GM19463 (cell line): ENCODE results near the gene EYA2.
"Not testable (repeated sequence)": the region's sequence is repeated elsewhere in the genome, so short reads cannot be mapped to it uniquely, and the experiment has no call there.

ENCODE experiments used
- ATAC-seq: cut with Tn5 transposase; IDR thresholded peaks from one replicate; pipeline ENCODE4 v1.9.1; 2021; ENCODE audit warnings: mild to moderate bottlenecking, moderate library complexity; ENCODE audit not compliant: unreplicated experiment

Gene EYA2

DNA sequence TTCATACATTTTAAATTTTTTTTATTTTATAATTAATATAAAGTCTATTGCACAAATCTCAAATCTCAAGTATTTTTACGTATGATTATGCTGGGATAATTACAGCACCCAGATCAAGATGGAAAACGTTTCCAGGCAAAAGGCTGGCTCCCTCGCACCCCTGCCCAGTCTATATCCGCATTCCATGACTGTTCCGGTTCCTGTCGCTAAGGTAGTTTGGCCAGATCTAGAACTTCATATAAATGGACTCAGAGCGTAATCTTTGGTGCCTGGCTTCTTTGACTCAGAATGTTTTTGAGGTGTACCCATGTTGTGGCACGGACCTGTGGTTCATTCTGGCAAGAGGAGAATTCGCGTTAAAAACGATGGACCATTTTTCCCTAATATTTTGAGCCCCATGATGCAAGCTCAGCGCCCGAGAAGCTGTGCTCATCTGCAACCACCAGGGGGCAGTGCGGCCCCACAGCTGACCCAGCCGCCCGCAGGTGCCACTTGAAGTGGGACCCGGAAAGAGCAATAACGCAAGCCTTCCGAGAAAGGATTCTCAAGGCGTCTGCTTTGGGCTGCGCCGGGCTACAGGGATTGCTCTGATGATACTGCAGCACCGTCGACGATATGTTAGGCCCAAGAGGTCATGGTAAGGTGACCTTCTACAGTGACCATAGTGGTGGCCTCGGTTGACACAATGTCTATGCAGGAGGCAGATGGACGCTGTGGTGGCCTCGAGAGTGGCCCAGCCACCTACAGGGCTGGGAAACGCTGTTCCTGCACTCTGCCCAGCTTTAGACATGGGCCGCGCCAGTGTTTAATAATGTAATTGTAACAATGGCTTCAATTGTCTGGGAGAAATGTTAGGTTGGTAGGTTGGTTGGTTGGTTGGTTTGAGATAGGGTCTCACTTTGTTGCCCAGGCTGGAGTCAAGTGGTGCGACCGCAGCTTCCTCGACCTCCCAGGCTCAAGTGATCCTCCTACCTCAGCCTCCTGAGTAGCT lies 301.7 kb downstream of the EYA2 start:
- no peak for ATAC-seq

DNA sequence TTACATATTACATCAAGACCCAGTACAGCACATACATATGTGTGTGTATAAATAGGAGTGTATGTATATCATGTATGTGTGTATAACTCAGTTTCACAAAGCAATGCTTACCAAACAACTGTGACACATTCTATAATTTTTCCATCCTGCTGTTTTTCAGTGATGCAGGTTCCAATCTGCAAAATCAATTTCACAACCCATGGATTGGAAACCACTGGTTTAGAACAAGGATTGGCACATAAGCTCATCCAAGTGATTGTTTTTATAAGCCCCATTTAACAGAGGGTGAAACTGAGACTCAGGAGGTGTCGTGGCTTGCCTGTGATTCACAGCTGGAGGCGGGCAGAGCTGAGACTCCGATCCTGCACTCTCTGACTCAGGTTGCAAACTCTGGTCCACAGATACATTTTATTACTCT lies 303.6 kb downstream of the EYA2 start:
- no peak for ATAC-seq

DNA sequence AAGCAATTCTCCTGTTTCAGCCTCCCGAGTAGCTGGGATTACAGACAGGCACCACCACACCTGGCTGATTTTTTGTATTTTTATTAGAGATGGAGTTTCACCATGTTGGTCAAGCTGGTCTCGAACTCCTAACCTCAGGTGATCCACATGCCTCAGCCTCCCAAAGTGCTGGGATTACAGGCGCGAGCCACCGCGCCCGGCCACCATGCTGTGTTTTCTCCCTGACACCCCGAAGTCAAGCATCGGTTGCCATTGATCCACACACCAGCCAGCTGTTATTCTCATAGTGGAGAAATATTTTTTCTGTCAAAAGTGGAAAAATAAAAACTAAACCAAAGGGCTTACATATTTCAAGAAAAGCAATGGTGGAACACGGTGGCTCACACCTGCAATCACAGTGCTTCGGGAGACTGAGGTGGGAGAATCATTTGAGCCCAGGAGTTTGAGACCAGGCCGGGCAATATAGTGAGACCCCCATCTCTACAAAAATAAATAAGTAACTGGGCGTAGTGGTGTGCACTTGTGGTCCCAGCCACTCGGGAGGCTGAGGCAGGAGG lies 304.4 kb downstream of the EYA2 start:
- ATAC-seq: no peak

DNA sequence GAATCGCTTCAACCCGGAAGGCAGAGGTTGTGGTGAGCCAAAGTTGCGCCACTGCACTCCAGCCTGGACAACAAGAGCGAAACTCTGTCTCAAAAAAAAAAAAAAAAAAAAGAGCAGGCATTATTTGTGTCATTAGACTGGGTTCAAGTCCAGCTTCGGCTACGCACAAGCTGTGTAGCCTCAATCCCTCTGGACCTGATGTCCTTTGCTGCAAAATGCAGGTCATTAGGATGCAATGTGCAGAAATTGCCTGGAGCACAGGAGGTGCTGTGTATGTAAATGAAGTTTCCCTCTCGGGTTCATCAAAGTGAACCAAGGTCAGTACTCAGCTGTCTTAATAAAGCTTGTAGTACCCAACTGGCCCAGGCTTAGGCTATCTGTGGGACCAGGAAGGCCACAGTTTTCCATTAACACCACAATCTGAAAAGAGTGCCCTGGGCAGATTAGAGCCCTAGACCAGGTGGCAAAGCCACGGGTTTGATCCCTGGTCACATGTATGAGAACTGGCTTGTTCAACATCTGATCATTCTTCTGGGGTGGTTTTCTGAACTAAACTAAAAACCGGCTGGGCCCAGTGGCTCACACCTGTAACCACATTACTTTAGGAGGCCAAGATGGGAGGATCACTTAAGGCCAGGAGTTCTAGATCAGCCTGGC lies 306.6 kb downstream of the EYA2 start:
- ATAC-seq: no peak

DNA sequence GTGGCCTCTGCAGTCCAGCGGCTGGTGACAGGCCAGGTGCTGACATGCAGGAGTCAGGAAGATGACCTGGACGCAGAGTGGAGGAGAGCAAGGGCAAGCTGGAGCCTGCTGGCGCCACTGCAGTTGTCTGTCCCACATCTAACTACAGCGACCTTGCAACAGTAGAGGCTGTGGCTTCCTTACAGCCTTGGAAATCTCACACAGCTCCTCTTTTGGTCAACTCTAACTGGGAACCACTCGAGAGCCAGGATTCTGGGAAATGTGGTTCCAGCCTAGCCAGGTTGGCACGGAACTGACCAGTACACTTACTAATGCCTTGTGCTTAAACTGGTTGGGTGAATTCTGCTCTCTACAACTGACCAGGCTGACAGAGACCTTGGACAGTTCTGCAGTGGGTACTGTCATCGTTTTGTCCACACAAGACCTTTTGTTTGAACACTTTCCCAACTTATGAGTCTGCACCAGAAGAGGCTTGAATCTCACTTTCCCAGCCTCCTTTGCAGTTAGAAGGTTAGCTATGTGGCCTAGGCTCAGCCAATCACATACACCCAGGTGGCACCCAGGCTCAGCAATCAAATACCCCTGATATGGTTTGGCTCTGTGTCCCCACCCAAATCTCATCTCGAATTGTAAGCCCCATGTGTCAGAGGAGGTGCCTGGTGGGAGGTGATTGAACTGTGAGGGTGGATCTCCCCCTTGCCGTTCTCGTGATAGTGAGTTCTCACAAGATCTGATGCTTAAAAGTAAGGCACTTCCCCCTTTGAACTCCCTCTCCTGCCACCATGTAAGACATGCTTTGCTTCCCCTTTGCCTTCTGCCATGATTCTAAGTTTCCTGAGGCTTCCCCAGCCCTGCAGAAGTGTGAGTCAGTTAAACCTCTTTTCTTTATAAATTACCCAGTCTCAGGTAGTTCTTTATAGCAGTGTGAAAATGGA lies 308.4 kb downstream of the EYA2 start:
- ATAC-seq: no peak

DNA sequence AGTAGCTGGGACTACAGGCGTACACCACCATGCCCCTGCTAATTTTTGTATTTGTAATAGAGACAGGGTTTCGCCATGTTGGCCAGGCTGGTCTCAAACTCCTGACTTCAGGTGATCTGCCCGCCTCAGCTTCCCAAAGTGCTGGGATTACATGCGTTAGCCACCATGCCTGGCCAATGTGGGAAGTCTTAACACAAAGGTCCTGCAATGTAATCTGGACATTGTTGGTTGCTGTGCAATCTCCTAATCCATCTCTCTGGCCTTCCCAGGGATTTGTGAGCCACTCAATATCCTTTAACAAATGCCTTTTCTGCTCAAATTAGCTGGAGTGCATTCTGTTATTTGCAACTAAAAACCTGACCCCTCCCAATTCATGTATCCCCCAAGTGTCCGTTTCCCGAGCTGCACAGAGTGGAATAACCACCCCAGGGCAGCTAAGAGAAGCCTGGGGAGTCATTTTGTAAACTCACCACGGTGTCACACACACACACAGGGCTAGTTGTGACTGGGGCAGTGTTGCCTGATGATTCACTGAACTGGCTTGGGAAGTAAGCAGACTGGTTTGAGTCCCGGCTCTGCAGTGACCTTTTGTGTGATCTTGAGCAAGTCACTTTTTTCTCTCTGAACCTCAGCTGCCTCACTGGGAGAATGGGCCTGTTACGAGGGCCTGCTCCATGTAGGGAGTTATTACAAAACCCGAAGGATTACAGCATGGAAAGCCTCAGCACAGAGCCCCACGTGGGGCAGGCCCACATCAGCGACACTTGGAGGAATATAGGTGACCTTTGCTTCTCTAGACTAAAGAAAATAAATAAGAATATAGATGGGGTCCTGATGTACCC lies 309.6 kb downstream of the EYA2 start:
- no peak for ATAC-seq

DNA sequence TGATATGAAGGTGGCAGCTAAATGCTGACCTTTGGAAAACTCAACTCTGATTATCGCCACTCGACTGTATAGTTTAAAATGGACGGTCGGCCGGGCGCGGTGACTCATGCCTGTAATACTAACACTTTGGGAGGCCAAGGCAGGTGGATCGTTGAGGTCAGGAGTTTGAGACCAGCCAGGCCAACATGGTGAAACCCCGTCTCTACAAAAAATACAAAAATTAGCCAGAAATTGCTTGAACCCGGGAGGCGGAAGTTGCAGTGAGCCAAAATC lies 310.1 kb downstream of the EYA2 start:
- ATAC-seq: not testable (repeated sequence)

DNA sequence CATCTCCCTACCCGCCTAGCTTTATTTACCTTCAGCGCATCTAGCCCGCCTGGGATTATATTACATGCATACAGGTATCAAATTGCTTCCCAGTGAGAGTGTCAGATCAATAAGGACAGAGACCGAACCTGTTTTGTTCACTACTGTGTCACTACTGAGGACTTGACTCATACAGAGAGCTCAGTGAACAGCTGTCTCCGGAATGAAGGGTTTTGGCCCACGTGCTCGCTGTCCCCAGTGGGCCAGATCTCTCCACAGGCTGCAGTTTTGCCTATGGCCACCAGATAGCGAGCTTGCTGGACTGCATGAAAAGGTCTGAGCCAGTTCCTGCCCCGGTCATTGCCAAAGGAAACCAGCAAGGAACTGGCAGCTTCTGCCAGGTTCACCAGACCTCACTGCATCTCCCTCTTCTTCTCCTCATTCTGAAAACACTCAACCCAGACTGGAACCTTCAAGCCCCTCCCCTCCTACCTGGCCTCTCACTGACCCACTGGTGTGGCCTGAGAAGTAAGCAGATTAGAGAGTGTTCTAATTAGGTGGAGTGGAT lies 311.0 kb downstream of the EYA2 start:
- no peak for ATAC-seq

DNA sequence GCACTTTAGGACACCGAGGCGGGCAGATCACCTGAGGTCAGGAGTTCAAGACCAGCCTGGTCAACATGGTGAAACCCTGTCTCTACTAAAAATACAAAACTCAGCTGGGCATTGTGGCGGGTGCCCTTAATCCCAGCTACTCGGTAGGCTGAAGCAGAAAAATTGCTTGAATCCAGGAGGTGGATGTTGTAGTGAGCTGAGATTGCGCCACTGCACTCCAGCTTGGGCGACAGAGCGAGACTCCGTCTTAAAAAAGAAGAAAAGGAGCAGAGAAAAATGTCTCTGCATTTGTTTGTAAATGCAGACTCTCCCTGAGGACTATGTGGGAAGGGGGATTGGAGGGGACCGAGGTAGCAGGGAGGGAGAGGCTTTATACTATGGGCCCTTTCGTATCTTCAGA lies 311.9 kb downstream of the EYA2 start:
- ATAC-seq: not testable (repeated sequence)

DNA sequence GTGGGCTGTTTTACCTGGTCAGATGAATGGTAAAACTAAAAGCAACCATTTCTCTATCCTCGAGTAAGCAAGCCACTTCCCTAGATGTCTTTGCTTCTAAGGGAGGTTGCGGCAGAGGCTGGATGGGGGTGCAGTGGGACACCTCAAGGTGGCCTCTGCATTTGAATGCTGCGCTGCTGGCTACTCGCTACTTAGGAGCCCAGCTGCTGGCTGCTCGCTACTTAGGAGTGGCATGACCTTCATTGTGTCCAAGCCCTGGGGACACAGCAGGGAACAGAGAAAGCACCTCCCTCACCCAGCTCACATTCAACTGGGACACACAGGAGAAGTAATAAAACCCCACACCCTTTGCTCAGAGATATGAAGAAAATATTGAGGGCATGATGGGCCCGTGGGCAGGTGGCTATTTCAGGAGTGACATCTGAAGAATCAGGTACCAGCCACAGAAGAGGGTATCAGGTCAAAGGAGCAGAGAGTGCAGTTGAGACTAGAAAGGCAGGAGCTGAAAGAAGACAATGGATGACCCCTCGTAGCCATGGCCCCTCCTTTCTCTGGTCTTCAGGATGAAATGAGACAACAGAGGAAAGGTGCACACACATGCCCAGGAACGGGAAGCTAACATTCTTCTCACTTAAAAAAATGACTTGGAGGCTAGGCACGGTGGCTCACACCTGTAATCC lies 312.5 kb downstream of the EYA2 start:
- ATAC-seq: no peak

DNA sequence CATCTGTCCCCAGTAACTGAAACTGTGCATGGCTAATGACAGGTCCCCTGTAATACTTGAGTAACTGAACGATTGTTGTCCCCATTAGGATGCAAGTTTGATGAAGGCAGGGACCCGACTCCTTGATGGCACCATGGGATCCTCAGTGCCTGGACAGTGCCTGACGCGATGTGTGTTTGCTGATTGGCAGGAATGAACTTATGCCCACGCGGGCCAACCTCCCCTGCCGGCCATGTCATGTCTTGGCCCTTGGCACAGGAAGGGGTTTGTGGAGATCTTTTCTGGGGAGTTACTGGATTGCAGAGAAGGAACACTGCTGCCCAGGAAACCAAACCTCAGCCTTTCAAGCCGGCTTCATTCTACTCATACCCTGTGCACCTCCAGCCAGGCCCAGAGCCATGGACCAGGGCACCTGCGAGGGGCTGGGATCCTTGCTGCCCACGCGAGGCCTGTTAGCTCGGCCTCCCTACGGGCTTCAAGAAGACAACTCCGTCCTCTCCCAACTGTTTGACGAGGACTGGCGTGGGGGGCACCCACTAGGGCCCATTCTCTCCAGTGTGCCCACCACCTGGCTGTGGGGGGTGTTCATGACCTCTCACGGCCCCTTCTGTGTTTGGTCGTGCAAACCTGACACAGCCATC lies 314.0 kb downstream of the EYA2 start:
- no peak for ATAC-seq

DNA sequence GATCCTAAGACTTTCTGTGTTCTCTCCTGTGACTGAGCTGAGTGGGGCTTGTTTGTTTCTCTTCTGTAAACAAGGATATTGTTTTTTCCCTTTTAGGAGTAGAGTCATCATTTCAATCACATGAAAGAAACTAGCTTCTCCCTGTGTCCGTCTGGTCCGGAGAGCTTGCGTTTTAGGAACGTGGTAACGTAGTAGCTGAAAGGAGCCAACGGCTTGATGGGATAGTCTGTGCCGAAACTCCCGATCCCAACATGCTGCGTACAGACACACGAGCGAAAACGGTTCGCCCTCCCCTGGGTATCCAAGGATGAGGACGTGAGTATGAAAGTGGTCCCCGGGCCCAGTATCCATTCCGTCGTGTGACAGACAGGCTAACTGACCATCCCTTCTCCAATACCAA lies 315.3 kb downstream of the EYA2 start:
- no peak for ATAC-seq

DNA sequence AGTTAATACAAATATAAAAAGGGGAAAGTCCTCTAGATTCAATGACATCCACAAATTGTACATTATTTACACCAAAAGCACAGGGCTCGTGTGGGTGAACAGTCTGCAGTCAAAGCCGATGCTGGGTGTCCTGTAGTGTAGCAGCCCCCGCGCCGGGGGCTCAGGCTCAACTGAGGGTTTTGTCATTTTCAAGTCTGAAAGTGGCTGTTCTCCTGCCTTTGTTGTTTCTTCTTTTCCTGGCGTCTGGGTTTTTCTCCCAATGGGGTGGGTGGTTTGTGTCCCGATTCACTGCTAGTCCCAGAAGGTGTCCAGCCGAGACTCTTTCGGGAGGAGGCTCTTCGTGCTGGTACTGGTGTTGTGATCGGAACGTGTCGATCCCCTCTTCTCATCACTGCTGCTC lies 315.8 kb downstream of the EYA2 start:
- no peak for ATAC-seq

DNA sequence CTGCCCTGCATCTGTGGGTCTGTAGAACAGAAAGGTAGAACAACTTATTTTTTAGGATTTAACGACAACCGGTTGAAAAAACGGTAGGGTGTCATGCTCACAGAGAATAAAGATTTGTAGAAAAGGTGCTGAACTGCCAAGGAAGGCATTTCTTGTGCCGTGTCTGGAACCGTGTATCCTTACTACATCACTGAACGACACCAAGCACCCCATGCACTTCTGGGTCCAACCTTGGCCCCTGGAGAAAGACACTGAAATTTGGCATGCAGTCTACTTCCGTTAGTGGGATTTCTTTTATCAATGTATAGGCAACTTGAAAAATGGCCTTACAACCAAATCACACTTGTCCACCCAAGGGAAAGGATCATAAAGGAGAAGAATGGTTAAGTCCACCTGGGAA lies 316.4 kb downstream of the EYA2 start:
- ATAC-seq: no peak

DNA sequence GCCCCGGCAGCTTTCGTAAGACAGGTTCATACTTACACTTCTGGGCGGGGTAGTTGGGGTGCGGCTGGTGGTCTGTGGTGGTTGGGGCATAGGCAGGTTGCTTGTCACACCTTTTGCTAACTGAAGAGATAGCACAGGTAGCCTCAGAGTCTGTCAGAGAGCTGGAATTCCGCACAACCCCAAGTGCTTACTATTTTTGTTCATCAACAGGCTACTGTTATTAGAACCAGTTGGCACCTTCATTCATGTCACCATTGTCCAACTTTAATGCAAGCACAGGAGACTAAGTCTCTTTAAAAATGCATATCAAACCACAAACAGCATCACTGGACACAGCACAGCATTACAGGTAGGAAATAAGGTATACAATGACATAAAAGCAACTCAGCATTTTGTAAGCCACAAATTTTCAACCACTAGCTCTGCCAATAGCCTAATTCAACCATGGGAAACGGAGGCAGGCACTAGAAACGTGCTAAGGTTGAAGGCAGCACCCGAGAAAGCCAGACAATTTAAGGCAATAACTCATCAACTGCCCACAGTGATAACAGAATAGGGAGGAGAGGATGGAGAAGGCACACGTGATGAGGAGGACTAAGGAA lies 318.1 kb downstream of the EYA2 start:
- no peak for ATAC-seq

DNA sequence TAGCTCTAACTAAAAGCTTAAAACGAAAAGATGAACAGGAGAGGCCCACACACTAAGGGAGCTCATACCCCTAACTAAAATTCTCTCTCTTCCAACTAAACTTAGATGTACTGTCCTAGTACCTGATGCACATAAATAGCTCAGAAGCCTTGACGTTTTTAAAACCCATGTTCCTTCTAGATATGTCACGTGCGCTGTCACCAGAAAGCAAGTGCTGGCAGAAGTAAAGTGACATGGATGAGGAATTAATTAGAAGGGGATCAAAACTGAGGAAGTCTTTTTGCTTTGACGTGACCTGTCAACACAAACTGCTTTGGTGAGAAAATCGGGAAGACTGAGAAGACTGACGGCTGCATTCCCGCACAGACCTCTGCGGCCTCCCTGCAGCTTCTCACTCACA lies 319.3 kb downstream of the EYA2 start:
- no peak for ATAC-seq

DNA sequence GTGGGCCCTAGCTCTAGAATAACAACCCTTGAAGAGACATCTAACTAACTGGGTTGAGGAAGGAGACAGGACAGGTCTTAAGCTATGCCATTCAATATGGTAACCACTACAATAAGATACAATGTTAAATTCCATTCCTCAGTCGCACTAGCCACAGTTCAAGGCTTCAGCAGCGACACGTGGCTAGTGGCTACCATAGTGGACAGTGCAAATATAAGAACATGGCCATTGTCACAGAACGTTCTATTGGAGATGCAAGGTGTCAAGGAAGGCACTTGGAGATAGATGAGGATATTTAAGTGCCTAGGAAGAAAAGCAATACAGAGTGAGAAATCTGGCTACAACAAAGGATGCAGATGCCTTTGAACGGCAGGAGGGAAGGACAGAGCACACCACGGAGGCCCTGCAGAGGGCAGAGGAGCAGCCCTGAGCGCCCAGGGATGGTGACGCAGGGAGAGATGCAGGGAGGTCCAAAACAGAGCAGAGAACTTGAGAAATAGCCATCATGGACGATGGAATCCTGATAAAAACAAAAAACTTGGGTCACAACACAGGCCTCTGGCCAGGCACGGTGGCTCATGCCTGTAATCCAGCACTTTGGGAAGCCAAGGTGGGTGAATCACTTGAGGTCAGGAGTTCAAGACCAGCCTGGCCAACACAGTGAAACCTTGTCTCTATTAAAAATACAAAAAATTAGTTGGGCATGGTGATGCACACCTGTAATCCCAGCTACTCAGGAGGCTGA lies 321.2 kb downstream of the EYA2 start:
- ATAC-seq: no peak
